Measurements from ENCODE around the gene MS4A4E. TPM values are rescaled to one million over a fixed set of nuclear protein-coding genes. Genes with fewer than 3 reads are reported as not detected.
A peak's percentile ranks its signal among the peaks of the same experiment; 100 is the strongest.
"Not testable (repeated sequence)": the region's sequence is repeated elsewhere in the genome, so short reads cannot be mapped to it uniquely, and the experiment has no call there.

The MS4A4E gene
- under 1 TPM in 1 of 2 donors, not detected in 1; 0.31 TPM for total RNA-seq
- not detected for polyA plus RNA-seq (2013, experiment 1 of 2)
- not detected for polyA plus RNA-seq (2013, experiment 2 of 2)
- long read RNA-seq, experiment 1: 0 reads
- long read RNA-seq, experiment 2: 0 reads
- long read RNA-seq, experiment 3: 0 reads
- long read RNA-seq, experiment 4: 0 reads

- Histone ChIP-seq H3K9ac (ENCODE audit: extremely low read depth, low read length, poor library complexity, severe bottlenecking) (no peak within 1 kb of the TSS), H3K9me3 (ENCODE audit: control insufficient read depth, low read length) (no peaks in the 10 kb centered on the region), H3K4me1 (ENCODE audit: control insufficient read depth, insufficient read depth, low read length) (no peaks in the 10 kb centered on the region), H3K27ac (ENCODE audit: low read depth, low read length) (no peak within 1 kb of the TSS), H3K4me3 (ENCODE audit: low read length) (no peak within 1 kb of the TSS), H3K36me3 (ENCODE audit: control insufficient read depth, insufficient read depth, low read length) (no peaks in the 10 kb centered on the region), H3K27me3 (ENCODE audit: control insufficient read depth, insufficient read depth, low read length, poor library complexity, severe bottlenecking) (peaks cover 5% of the 10 kb centered on the region)
- WGBS, 2 experiments (ENCODE audit: insufficient coverage in 1 of 2, insufficient read length in 1 of 2): 83 to 94% methylated on average over 2 to 5 of the region's 5 CpGs
- Mint-ChIP-seq H3K4me3 (no peak within 1 kb of the TSS), H3K4me1 (no peaks in the 10 kb centered on the region), H3K27ac (no peak within 1 kb of the TSS), H3K9me3 (no peaks in the 10 kb centered on the region), H3K27me3 (ENCODE audit: insufficient read depth) (peaks cover 4% of the 10 kb centered on the region), H3K36me3 (ENCODE audit: low read depth) (no peaks in the 10 kb centered on the region)
- no peak for TF ChIP-seq CTCF (conservative IDR thresholded peaks at IDR 0.05)
- DNase-seq: no peak
These were observed at the start of gene MS4A4E for GRCh38 chr11:60242740-60243239. TSS of gene MS4A4E (minus strand) at chr11:60243137. CDS start at chr11:60230055, 13,082 bp downstream.

GRCh38 chr11:60292145-60292544, 49.2 kb upstream of the MS4A4E start:
- Mint-ChIP-seq H3K27ac (no peak overlapping the region), H3K4me3 (no peak overlapping the region), H3K4me1 (no peaks in the 10 kb centered on the region), H3K27me3 (ENCODE audit: insufficient read depth) (no peaks in the 10 kb centered on the region), H3K36me3 (ENCODE audit: low read depth) (no peaks in the 10 kb centered on the region), H3K9me3 (peaks cover 27% of the 10 kb centered on the region)
- H3K27ac ChIP-seq (ENCODE audit: low read depth, low read length): no peak overlapping the region
- WGBS, 2 experiments (ENCODE audit: insufficient coverage in 1 of 2, insufficient read length in 1 of 2): 100% methylated on average over 2 of the region's 2 CpGs; no CpG with 5 or more reads in 1 of the 2 experiments
- no peak overlapping the region for H3K9ac ChIP-seq (ENCODE audit: extremely low read depth, low read length, poor library complexity, severe bottlenecking)
- H3K4me3 ChIP-seq (ENCODE audit: low read length): no peak overlapping the region
- no peak for DNase-seq
- H3K4me1 ChIP-seq (ENCODE audit: control insufficient read depth, insufficient read depth, low read length): no peaks in the 10 kb centered on the region
- H3K27me3 ChIP-seq (ENCODE audit: control insufficient read depth, insufficient read depth, low read length, poor library complexity, severe bottlenecking): no peaks in the 10 kb centered on the region
- no peak for TF ChIP-seq CTCF (conservative IDR thresholded peaks at IDR 0.05)
- no peaks in the 10 kb centered on the region for H3K9me3 ChIP-seq (ENCODE audit: control insufficient read depth, low read length)
- no peaks in the 10 kb centered on the region for H3K36me3 ChIP-seq (ENCODE audit: control insufficient read depth, insufficient read depth, low read length)

GRCh38 chr11:60288531-60288930, 45.6 kb upstream of the MS4A4E start:
- H3K27me3 ChIP-seq (ENCODE audit: control insufficient read depth, insufficient read depth, low read length, poor library complexity, severe bottlenecking): no peaks in the 10 kb centered on the region
- H3K4me1 ChIP-seq (ENCODE audit: control insufficient read depth, insufficient read depth, low read length): no peaks in the 10 kb centered on the region
- peaks cover 36% of the 10 kb centered on the region for H3K9me3 Mint-ChIP-seq
- no peaks in the 10 kb centered on the region for H3K4me1 Mint-ChIP-seq
- no peaks in the 10 kb centered on the region for H3K36me3 Mint-ChIP-seq (ENCODE audit: low read depth)
- no peaks in the 10 kb centered on the region for H3K36me3 ChIP-seq (ENCODE audit: control insufficient read depth, insufficient read depth, low read length)
- H3K9me3 ChIP-seq (ENCODE audit: control insufficient read depth, low read length): no peaks in the 10 kb centered on the region
- whole genome bisulfite sequencing, 2 experiments (ENCODE audit: insufficient coverage in 1 of 2, insufficient read length in 1 of 2): 95% methylated on average over 1 of the region's 1 CpG; no CpG with 5 or more reads in 1 of the 2 experiments
- no peak overlapping the region for H3K27ac ChIP-seq (ENCODE audit: low read depth, low read length)
- H3K4me3 ChIP-seq (ENCODE audit: low read length): no peak overlapping the region
- H3K27ac Mint-ChIP-seq: no peak overlapping the region
- no peak overlapping the region for H3K9ac ChIP-seq (ENCODE audit: extremely low read depth, low read length, poor library complexity, severe bottlenecking)
- no peak for TF ChIP-seq CTCF (conservative IDR thresholded peaks at IDR 0.05)
- no peak for DNase-seq
- no peak overlapping the region for H3K4me3 Mint-ChIP-seq
- no peaks in the 10 kb centered on the region for H3K27me3 Mint-ChIP-seq (ENCODE audit: insufficient read depth)

- H3K9me3 Mint-ChIP-seq: peaks cover 33% of the 10 kb centered on the region
- not testable (repeated sequence) for H3K36me3 ChIP-seq (ENCODE audit: control insufficient read depth, insufficient read depth, low read length); H3K4me3 ChIP-seq (ENCODE audit: low read length); DNase-seq; H3K36me3 Mint-ChIP-seq (ENCODE audit: low read depth); H3K4me3 Mint-ChIP-seq; H3K27me3 ChIP-seq (ENCODE audit: control insufficient read depth, insufficient read depth, low read length, poor library complexity, severe bottlenecking); H3K27me3 Mint-ChIP-seq (ENCODE audit: insufficient read depth); H3K9me3 ChIP-seq (ENCODE audit: control insufficient read depth, low read length); H3K4me1 ChIP-seq (ENCODE audit: control insufficient read depth, insufficient read depth, low read length); H3K27ac Mint-ChIP-seq; H3K9ac ChIP-seq (ENCODE audit: extremely low read depth, low read length, poor library complexity, severe bottlenecking); H3K4me1 Mint-ChIP-seq
- H3K27ac ChIP-seq (ENCODE audit: low read depth, low read length): peak overlapping the region; percentile 12
- WGBS, 2 experiments (ENCODE audit: insufficient coverage in 1 of 2, insufficient read length in 1 of 2): 73 to 81% methylated on average over 4 to 7 of the region's 7 CpGs
These were observed 42.6 kb upstream of the MS4A4E start for GRCh38 chr11:60285411-60286126.
